Gastrocnemius medialis (tissue), 4 donors: Measurements from ENCODE around the gene PPP1R9B.

Experiments
- CTCF ChIP-seq, 5 experiments: fragments of 450-650 bp in 3 of 5; fragments of 200-600 bp in 2 of 5; sonication (generic) in 2 of 5; IDR thresholded peaks in 4 of 5; conservative IDR thresholded peaks in 1 of 5; 1 replicate in 4 of 5; 2 replicates in 1 of 5; pipeline ENCODE4 v1.5.1; 2016 to 2019; ENCODE audit warnings: antibody characterized with exemption in 5 of 5, mild to moderate bottlenecking in 3 of 5, moderate library complexity in 3 of 5
- POLR2A ChIP-seq, 2 donors: fragments of 450-650 bp; IDR thresholded peaks; one replicate each; pipeline ENCODE4 v1.6.1; 2017; ENCODE audit warnings: antibody characterized with exemption in 2 of 2, mild to moderate bottlenecking in 2 of 2, moderate library complexity in 2 of 2

- TF ChIP-seq POLR2A (IDR thresholded peaks at IDR 0.05) (peak in 1 of 2 donors; percentile 9), CTCF (IDR thresholded peaks at IDR 0.05 in 4 of 5, conservative IDR thresholded peaks at IDR 0.05 in 1 of 5) (peak; percentile 89 to 97 (median 93))
These were observed 56.2 kb downstream of the PPP1R9B start for GRCh38 chr17:50094243-50094752.
